Stimulated activated CD4-positive, alpha-beta T cell treated with anti-CD3 and anti-CD28 coated beads, Interleukin-4, amount 100 ng/mL, for 48 hours (primary cell): ENCODE data around the gene KLHL26.

Source experiments
- DNase-seq, 2 donors: peaks; one replicate each; pipeline ENCODE4 v3.0.0-alpha.2; 2020; ENCODE audit warnings: low read depth in 2 of 2

The KLHL26 gene

GRCh38 chr19:18603255-18603957 lies 33.4 kb upstream of the KLHL26 start:
- DNase-seq = no peak

GRCh38 chr19:18603958-18604819 lies 32.6 kb upstream of the KLHL26 start:
- DNase-seq = no peak

GRCh38 chr19:18604820-18605159 lies 32.0 kb upstream of the KLHL26 start:
- DNase-seq = no peak

GRCh38 chr19:18605196-18605545 lies 31.7 kb upstream of the KLHL26 start:
- DNase-seq = no peak

GRCh38 chr19:18605546-18606280 lies 31.1 kb upstream of the KLHL26 start:
- no peak for DNase-seq

- DNase-seq = no peak
Observed at GRCh38 chr19:18606281-18607225, 30.3 kb upstream of the KLHL26 start, which contains the start of gene CRLF1. Gene CRLF1 (minus strand): TSS chr19:18606799. CDS start chr19:18606656, 143 bp downstream.

GRCh38 chr19:18607226-18608101 lies 29.4 kb upstream of the KLHL26 start:
- no peak for DNase-seq

- no peak for DNase-seq
Observed at GRCh38 chr19:18608102-18608804, 28.6 kb upstream of the KLHL26 start.

- DNase-seq = no peak
Observed at GRCh38 chr19:18608805-18609716, 27.8 kb upstream of the KLHL26 start.

- no peak for DNase-seq
Observed at GRCh38 chr19:18609717-18610051, 27.1 kb upstream of the KLHL26 start.

GRCh38 chr19:18610245-18610555 lies 26.6 kb upstream of the KLHL26 start:
- DNase-seq = no peak

GRCh38 chr19:18610556-18611326 lies 26.1 kb upstream of the KLHL26 start:
- no peak for DNase-seq

GRCh38 chr19:18611327-18612050 lies 25.3 kb upstream of the KLHL26 start:
- DNase-seq = no peak

- DNase-seq = no peak
Observed at GRCh38 chr19:18612051-18612771, 24.6 kb upstream of the KLHL26 start.

- DNase-seq = no peak
Observed at GRCh38 chr19:18612772-18613588, 23.8 kb upstream of the KLHL26 start, which contains the start of gene TMEM59L. Gene TMEM59L (plus strand): TSS chr19:18612870. CDS start chr19:18612959, 89 bp downstream.
